ENCODE data around the gene CHCHD6. TPM values are rescaled to one million over a fixed set of nuclear protein-coding genes. Genes with fewer than 3 reads are reported as not detected.

The CHCHD6 gene
- total RNA-seq, 1 donor from 2014 or later: 28.7 TPM

- H3K27me3 ChIP-seq (ENCODE audit: control insufficient read depth, insufficient read depth, low read length): no peaks in the 10 kb centered on the region
- H3K36me3 ChIP-seq (ENCODE audit: control insufficient read depth, insufficient read depth, low read length): no peaks in the 10 kb centered on the region
- no peak for TF ChIP-seq CTCF (IDR thresholded peaks at IDR 0.05; ENCODE audit: insufficient read depth, low read length, poor library complexity, severe bottlenecking)
- no peak overlapping the region for H3K4me3 ChIP-seq (ENCODE audit: low read depth, low read length)
- no peak for DNase-seq (ENCODE audit: low read depth)
Measured at GRCh38 chr3:126896968-126897367, 192.9 kb downstream of the CHCHD6 start.

- Histone ChIP-seq H3K4me3 (ENCODE audit: low read depth, low read length) (no peak overlapping the region), H3K27me3 (ENCODE audit: control insufficient read depth, insufficient read depth, low read length) (no peaks in the 10 kb centered on the region), H3K36me3 (ENCODE audit: control insufficient read depth, insufficient read depth, low read length) (no peaks in the 10 kb centered on the region)
- DNase-seq (ENCODE audit: low read depth): no peak
- no peak for TF ChIP-seq CTCF (IDR thresholded peaks at IDR 0.05; ENCODE audit: insufficient read depth, low read length, poor library complexity, severe bottlenecking)
Measured at GRCh38 chr3:126897943-126898342, 193.9 kb downstream of the CHCHD6 start.

GRCh38 chr3:126900859-126901540 lies 197.0 kb downstream of the CHCHD6 start:
- peak; percentile 42 for DNase-seq (ENCODE audit: low read depth)
- H3K4me3 ChIP-seq (ENCODE audit: low read depth, low read length): no peak overlapping the region
- H3K36me3 ChIP-seq (ENCODE audit: control insufficient read depth, insufficient read depth, low read length): no peaks in the 10 kb centered on the region
- no peaks in the 10 kb centered on the region for H3K27me3 ChIP-seq (ENCODE audit: control insufficient read depth, insufficient read depth, low read length)
- TF ChIP-seq CTCF (IDR thresholded peaks at IDR 0.05; ENCODE audit: insufficient read depth, low read length, poor library complexity, severe bottlenecking): no peak

- no peak for DNase-seq (ENCODE audit: low read depth)
Measured at GRCh38 chr3:126901631-126902030, 197.6 kb downstream of the CHCHD6 start.

GRCh38 chr3:126903521-126903920 lies 199.5 kb downstream of the CHCHD6 start:
- no peak for TF ChIP-seq CTCF (IDR thresholded peaks at IDR 0.05; ENCODE audit: insufficient read depth, low read length, poor library complexity, severe bottlenecking)
- no peak for DNase-seq (ENCODE audit: low read depth)
- Histone ChIP-seq H3K4me3 (ENCODE audit: low read depth, low read length) (no peak overlapping the region), H3K36me3 (ENCODE audit: control insufficient read depth, insufficient read depth, low read length) (no peaks in the 10 kb centered on the region), H3K27me3 (ENCODE audit: control insufficient read depth, insufficient read depth, low read length) (no peaks in the 10 kb centered on the region)

More at GRCh38 chr3:126901631-126902030, 197.6 kb downstream of the CHCHD6 start:
- no peak for TF ChIP-seq CTCF (IDR thresholded peaks at IDR 0.05; ENCODE audit: insufficient read depth, low read length, poor library complexity, severe bottlenecking)
- no peaks in the 10 kb centered on the region for H3K27me3 ChIP-seq (ENCODE audit: control insufficient read depth, insufficient read depth, low read length)
- H3K4me3 ChIP-seq (ENCODE audit: low read depth, low read length): no peak overlapping the region
- H3K36me3 ChIP-seq (ENCODE audit: control insufficient read depth, insufficient read depth, low read length): no peaks in the 10 kb centered on the region

GRCh38 chr3:126907557-126907956 lies 203.5 kb downstream of the CHCHD6 start:
- Histone ChIP-seq H3K36me3 (ENCODE audit: control insufficient read depth, insufficient read depth, low read length) (no peaks in the 10 kb centered on the region), H3K4me3 (ENCODE audit: low read depth, low read length) (no peak overlapping the region), H3K27me3 (ENCODE audit: control insufficient read depth, insufficient read depth, low read length) (no peaks in the 10 kb centered on the region)
- DNase-seq (ENCODE audit: low read depth): no peak
- no peak for TF ChIP-seq CTCF (IDR thresholded peaks at IDR 0.05; ENCODE audit: insufficient read depth, low read length, poor library complexity, severe bottlenecking)
